Stimulated activated CD4-positive, alpha-beta T cell treated with anti-CD3 and anti-CD28 coated beads, Interleukin-1b, Interleukin-23, amount 100 ng/mL, for 1 hour (primary cell): ENCODE data around the gene MAGEB6B.
"Not testable (repeated sequence)": the region's sequence is repeated elsewhere in the genome, so short reads cannot be mapped to it uniquely, and the experiment has no call there.

ENCODE experiments used
- DNase-seq, 2 donors: peaks; one replicate each; pipeline ENCODE4 v3.0.0-alpha.2; 2020; ENCODE audit warnings: low read depth in 2 of 2

MAGEB6B gene

DNA sequence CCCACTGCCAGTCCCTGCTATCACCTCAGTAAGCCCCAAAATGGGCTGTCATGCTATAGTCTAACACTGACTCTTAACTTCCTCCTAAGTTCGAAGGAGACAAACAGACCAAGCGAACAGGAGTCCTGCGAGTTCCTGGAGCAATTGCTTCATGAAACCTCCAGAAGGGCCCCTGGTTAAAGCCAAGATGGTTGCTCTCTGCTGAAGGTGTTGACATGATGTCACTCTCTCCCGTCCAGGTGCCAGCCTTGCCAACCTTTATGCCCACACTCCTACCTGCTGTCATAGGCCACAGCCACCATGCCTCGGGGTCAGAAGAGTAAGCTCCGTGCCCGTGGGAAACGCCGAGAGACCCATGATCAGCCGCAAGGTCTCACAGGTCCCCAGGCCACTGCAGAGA, at the start of gene MAGEB6B:
MAGEB6B (plus strand) TSS at position 301 of the 400 bp plus-strand sequence; CDS start at position 301, 0 bp downstream.
- DNase-seq = no peak

GRCh38 chrX:26138274-26138673, 22.1 kb upstream of the MAGEB6B start, which contains the start of gene MAGEB18:
Gene MAGEB18, plus strand, starts transcription at chrX:26138343. Its CDS starts 643 bp downstream, at chrX:26138986.
- DNase-seq = no peak

- no peak for DNase-seq
These were observed 14.4 kb upstream of the MAGEB6B start for GRCh38 chrX:26146024-26146423.

DNA sequence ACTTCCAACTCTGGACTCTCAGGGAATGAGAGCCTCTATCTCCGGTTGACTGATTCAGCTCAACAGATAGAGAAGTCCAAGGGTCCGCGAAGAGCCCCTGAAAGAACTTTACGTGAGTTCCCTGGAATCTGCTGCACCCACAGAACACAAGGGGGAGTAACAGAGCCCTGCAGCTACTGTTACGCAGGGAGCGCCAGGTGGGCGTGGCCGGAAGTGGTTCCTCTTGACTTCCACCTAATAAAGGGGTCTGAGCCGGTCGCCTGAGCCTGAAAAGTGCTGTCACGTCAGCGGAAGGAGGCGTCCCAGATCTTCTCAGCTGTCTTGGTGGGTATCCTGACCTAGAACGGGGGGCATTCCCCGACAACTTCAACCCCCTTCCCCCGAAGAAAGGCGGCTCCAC, 31.8 kb downstream of the MAGEB6B start, which contains the start of gene MAGEB6:
MAGEB6 (plus strand) TSS at position 237 of the 400 bp plus-strand sequence. CDS start 1,407 bp downstream, outside the sequence.
- no peak for DNase-seq

- no peak for DNase-seq
These were observed 43.2 kb downstream of the MAGEB6B start for GRCh38 chrX:26203561-26203960.

GRCh38 chrX:26204717-26205116, 44.3 kb downstream of the MAGEB6B start:
- not testable (repeated sequence) for DNase-seq

GRCh38 chrX:26208012-26208411, 47.6 kb downstream of the MAGEB6B start:
- DNase-seq = no peak
